ENCODE results near the gene SLC35A1. TPM values are rescaled to one million over a fixed set of nuclear protein-coding genes. Genes with fewer than 3 reads are reported as not detected.
A peak's percentile ranks its signal among the peaks of the same experiment; 100 is the strongest.

Gene SLC35A1
- total RNA-seq, 2 donors from 2014 or later: 3.3 to 9.4 TPM

DNA sequence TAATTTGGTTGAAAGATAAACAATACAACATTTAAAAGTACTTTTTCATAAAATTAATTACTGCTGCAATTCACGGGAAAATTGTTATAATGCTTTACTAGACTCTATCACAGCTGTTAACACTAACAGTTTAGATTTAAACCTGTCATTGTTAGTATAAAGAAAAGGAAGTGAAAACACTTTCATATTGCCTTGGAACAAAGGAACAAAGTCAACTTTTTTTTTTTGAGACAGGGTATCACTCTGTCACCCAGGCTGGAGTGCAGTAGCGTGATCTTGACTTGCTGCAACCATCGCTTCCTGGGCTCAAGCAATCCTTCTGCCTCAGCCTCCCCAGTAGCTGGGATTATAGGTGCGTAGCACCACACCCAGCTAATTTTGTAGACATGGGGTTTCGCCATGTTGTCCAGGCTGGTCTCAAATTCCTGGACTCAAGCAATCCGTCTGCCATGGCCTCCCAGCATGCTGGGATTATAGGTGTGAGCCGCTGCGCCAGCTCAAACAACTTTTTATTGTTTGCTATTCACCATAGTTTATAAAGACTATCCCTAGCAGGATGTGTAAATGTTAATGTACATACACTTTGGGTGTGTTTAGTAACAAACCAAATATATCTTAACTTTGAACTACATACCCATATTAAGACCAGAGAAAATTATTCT lies 22.1 kb downstream of the SLC35A1 start:
- Mint-ChIP-seq H3K4me3 (no peak overlapping the region), H3K27me3 (no peaks in the 10 kb centered on the region), H3K36me3 (ENCODE audit: low read depth) (peaks cover 20% of the 10 kb centered on the region), H3K9me3 (no peaks in the 10 kb centered on the region), H3K4me1 (no peaks in the 10 kb centered on the region), H3K27ac (no peak overlapping the region)
- no peak for ATAC-seq (replicated peaks)

DNA sequence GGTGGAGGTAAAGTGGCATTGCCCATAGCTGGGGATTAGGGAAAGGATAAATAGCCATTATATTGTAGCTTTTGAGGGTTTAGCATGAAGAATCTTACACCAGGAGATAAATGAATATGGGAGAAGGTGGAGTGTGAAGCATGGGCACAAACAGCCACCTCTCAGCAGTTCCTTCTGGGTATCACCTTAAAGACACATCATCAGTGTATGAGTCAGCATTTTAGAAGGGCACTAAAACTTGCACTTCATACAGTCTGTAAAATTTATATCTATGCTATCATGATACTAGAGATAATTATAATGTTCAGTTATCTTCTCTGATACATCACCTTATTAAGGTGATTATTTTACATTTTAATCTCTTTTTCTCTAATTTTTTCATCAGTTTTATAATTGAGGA lies 25.3 kb downstream of the SLC35A1 start:
- no peak for ATAC-seq (replicated peaks)

GRCh38 chr6:87501809-87502572 lies 29.2 kb downstream of the SLC35A1 start:
- no peak overlapping the region for H3K4me3 Mint-ChIP-seq
- no peaks in the 10 kb centered on the region for H3K9me3 Mint-ChIP-seq
- H3K27me3 Mint-ChIP-seq: no peaks in the 10 kb centered on the region
- no peak for ATAC-seq (replicated peaks)
- no peaks in the 10 kb centered on the region for H3K4me1 Mint-ChIP-seq
- H3K27ac Mint-ChIP-seq: no peak overlapping the region
- peaks cover 56% of the 10 kb centered on the region for H3K36me3 Mint-ChIP-seq (ENCODE audit: low read depth)

More for the DNA sequence above, 25.3 kb downstream of the SLC35A1 start:
- H3K27ac Mint-ChIP-seq: peak overlapping the region; percentile 46
- no peak overlapping the region for H3K4me3 Mint-ChIP-seq
- H3K9me3 Mint-ChIP-seq: no peaks in the 10 kb centered on the region
- H3K36me3 Mint-ChIP-seq (ENCODE audit: low read depth): peaks cover 24% of the 10 kb centered on the region
- no peaks in the 10 kb centered on the region for H3K27me3 Mint-ChIP-seq
- H3K4me1 Mint-ChIP-seq: no peaks in the 10 kb centered on the region

GRCh38 chr6:87504441-87504840 lies 31.7 kb downstream of the SLC35A1 start:
- peaks cover 67% of the 10 kb centered on the region for H3K36me3 Mint-ChIP-seq (ENCODE audit: low read depth)
- H3K4me1 Mint-ChIP-seq: no peaks in the 10 kb centered on the region
- no peaks in the 10 kb centered on the region for H3K9me3 Mint-ChIP-seq
- ATAC-seq (replicated peaks): no peak
- peak overlapping the region; percentile 13 for H3K27ac Mint-ChIP-seq
- H3K4me3 Mint-ChIP-seq: no peak overlapping the region
- H3K27me3 Mint-ChIP-seq: no peaks in the 10 kb centered on the region

GRCh38 chr6:87514831-87515230 lies 42.1 kb downstream of the SLC35A1 start:
- H3K27ac Mint-ChIP-seq: peak overlapping the region; percentile 47
- no peaks in the 10 kb centered on the region for H3K27me3 Mint-ChIP-seq
- peaks cover 8% of the 10 kb centered on the region for H3K4me1 Mint-ChIP-seq
- ATAC-seq (replicated peaks): no peak
- no peaks in the 10 kb centered on the region for H3K9me3 Mint-ChIP-seq
- H3K4me3 Mint-ChIP-seq: no peak overlapping the region
- H3K36me3 Mint-ChIP-seq (ENCODE audit: low read depth): peaks cover 96% of the 10 kb centered on the region

GRCh38 chr6:87518453-87518852 lies 45.7 kb downstream of the SLC35A1 start:
- peaks cover 8% of the 10 kb centered on the region for H3K4me1 Mint-ChIP-seq
- no peak for ATAC-seq (replicated peaks)
- no peaks in the 10 kb centered on the region for H3K9me3 Mint-ChIP-seq
- no peak overlapping the region for H3K4me3 Mint-ChIP-seq
- H3K36me3 Mint-ChIP-seq (ENCODE audit: low read depth): peaks cover 92% of the 10 kb centered on the region
- H3K27ac Mint-ChIP-seq: no peak overlapping the region
- no peaks in the 10 kb centered on the region for H3K27me3 Mint-ChIP-seq

- no peak for ATAC-seq (replicated peaks)
- Mint-ChIP-seq H3K27ac (no peak overlapping the region), H3K9me3 (no peaks in the 10 kb centered on the region), H3K27me3 (no peaks in the 10 kb centered on the region), H3K4me3 (no peak overlapping the region), H3K4me1 (peaks cover 6% of the 10 kb centered on the region), H3K36me3 (ENCODE audit: low read depth) (peaks cover 90% of the 10 kb centered on the region)
These were observed 49.9 kb downstream of the SLC35A1 start for GRCh38 chr6:87522686-87523085.

DNA sequence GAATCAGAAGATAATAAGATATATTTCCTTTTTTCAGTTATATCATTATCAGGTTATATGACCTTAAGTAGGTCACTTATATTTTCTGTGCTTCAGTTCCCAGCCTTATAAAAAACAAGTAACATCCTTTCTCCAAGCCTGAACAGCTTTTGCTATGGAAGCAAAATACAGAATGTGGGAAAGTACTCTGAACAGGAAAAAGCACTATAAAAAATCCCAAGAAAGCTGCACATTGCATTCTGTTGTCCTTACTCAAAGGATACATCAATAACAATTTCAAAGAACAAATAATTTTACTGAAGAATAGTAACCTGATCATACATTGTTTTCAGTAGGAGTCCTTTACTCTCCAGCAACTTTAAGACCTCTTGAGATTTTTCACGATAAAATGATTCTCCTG lies 56.4 kb downstream of the SLC35A1 start:
- Mint-ChIP-seq H3K9me3 (no peaks in the 10 kb centered on the region), H3K4me1 (peaks cover 12% of the 10 kb centered on the region)

DNA sequence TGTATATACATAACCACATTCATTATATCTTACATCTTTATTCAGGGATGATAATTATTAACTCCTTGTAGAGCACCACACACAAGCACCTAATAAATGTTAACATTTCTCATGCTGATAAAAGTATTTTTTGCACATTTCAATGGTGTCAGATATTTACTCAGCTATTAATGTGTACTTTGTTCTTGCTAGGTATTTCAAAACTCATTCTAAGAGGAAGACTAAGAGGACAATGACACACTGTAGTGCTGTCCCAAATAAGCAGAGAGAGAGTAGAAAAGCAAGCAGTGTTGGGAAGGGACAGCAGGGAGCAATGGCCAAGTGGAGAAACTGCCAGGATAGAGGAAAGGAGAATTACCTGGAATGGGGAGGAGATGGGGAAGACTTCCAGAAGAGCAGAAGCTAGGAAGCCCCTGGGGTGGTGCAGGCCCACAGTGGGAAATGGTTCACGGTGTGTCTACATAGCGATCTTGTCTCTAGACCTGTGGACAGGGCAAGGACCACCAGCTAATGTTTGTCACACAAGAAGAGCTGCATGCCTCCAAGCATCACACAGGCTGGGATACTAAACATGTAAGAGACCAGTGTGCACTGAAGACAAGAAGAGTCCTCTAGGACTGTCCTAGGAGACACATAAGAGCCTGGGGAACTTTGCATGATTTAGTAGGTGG lies 61.7 kb downstream of the SLC35A1 start:
- Mint-ChIP-seq H3K27ac (peak overlapping the region; percentile 2), H3K36me3 (ENCODE audit: low read depth) (peaks cover 60% of the 10 kb centered on the region), H3K27me3 (no peaks in the 10 kb centered on the region), H3K4me1 (no peaks in the 10 kb centered on the region), H3K9me3 (no peaks in the 10 kb centered on the region), H3K4me3 (no peak overlapping the region)
- ATAC-seq (replicated peaks): no peak

More for the DNA sequence above, 56.4 kb downstream of the SLC35A1 start:
- H3K4me3 Mint-ChIP-seq: no peak overlapping the region
- peak overlapping the region; percentile 14 for H3K27ac Mint-ChIP-seq
- ATAC-seq (replicated peaks): no peak
- H3K36me3 Mint-ChIP-seq (ENCODE audit: low read depth): peaks cover 76% of the 10 kb centered on the region
- H3K27me3 Mint-ChIP-seq: no peaks in the 10 kb centered on the region

DNA sequence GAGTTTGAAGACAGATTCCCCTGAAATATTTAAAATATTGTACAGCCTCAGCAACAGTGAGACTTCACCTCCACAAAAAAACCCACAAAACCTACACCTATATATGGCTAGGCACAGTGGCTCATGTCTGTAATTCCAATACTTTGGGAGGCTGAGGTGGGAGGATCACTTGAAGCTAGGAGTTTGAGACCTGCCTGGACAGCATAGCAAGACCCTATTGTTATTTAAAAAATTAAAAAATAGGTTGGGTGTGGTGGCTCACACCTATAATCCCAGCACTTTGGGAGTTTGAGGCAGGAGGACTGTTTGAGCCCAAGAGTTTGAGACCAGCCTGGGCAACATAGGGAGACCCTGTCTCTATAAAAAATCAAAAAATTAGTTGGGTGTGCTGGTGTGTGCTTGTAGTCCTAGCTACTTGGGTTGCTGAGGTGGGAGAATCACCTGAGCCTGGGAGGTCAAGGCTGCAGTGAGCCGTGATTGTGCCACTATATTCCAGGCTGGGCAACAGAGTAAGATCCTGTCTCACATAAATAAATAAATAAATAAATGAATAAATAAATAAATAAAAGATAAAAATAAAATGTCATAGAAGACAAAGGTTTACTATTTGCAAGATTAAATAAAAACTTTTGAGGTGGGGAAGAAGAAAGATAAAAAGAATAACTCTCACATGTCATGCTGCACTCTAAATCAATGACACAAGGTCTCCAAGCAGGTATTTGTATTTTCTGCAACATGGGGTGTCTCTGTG lies 65.9 kb downstream of the SLC35A1 start:
- Mint-ChIP-seq H3K27ac (no peak overlapping the region), H3K9me3 (no peaks in the 10 kb centered on the region), H3K36me3 (ENCODE audit: low read depth) (peaks cover 77% of the 10 kb centered on the region), H3K4me1 (no peaks in the 10 kb centered on the region), H3K27me3 (no peaks in the 10 kb centered on the region), H3K4me3 (no peak overlapping the region)
- ATAC-seq (replicated peaks): no peak

DNA sequence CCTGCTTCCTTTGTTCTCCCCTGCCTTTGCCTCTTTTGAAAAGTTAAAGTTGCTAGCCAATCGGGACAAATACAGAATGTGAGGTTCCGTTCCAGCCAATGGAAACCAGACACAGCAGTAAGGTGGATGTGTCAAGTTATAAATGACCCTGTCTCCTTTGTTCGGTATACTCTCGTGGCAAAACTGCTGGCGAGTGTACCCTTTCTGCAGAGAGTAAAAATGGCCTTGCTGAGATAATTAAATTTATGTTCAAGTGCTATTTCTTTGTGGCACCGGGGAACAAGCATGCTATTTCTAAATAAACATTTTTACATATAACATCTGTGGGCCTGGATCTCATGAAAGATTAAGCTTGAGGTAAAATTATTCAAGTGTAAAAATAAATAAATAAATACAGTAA lies 66.8 kb downstream of the SLC35A1 start:
- Mint-ChIP-seq H3K4me3 (no peak overlapping the region), H3K4me1 (no peaks in the 10 kb centered on the region), H3K36me3 (ENCODE audit: low read depth) (peaks cover 81% of the 10 kb centered on the region), H3K27ac (no peak overlapping the region), H3K27me3 (no peaks in the 10 kb centered on the region), H3K9me3 (no peaks in the 10 kb centered on the region)
- ATAC-seq (replicated peaks): no peak

DNA sequence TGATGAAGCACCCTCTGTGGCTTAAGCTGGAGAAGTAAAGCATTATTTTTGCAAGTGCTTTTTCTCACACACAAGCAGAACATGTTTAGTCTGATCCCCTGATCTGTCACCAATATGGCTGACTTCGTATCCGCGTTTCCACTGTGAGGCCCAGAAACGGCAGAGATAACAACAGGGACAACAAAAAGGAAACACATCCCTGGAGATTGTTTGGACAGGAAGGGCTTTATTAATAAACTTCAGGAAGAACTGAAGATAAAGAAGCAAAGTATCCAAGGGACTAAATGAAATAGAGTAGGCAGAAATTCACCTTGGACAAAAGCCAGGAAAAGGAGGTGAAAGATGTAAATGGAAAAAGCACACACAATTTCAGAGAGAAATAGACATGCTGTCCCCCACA lies 67.8 kb downstream of the SLC35A1 start:
- H3K4me1 Mint-ChIP-seq: no peaks in the 10 kb centered on the region
- H3K27ac Mint-ChIP-seq: no peak overlapping the region
- no peaks in the 10 kb centered on the region for H3K9me3 Mint-ChIP-seq
- ATAC-seq (replicated peaks): no peak
- H3K36me3 Mint-ChIP-seq (ENCODE audit: low read depth): peaks cover 82% of the 10 kb centered on the region
- no peaks in the 10 kb centered on the region for H3K27me3 Mint-ChIP-seq
- no peak overlapping the region for H3K4me3 Mint-ChIP-seq

DNA sequence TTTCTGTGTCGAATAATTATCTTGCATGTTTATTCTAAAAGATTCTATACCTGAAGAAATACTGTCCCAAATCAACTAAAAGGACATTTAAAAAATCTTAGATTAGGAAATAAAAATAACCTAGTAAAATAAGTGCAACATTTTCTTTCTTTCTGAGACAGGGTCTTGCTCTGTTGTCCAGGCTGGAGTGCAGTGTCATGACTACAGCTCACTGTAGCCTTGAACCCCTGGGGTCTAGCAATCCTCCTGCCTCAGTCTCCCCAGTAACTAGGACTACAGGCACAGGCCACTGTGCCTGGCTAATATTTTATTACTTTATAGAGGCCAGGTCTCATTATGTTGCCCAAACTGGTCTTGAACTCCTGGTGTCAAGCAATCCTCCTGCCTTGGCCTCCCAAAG lies 68.3 kb downstream of the SLC35A1 start:
- H3K4me3 Mint-ChIP-seq: no peak overlapping the region
- no peaks in the 10 kb centered on the region for H3K27me3 Mint-ChIP-seq
- H3K36me3 Mint-ChIP-seq (ENCODE audit: low read depth): peaks cover 87% of the 10 kb centered on the region
- no peaks in the 10 kb centered on the region for H3K4me1 Mint-ChIP-seq
- no peaks in the 10 kb centered on the region for H3K9me3 Mint-ChIP-seq
- no peak overlapping the region for H3K27ac Mint-ChIP-seq
- no peak for ATAC-seq (replicated peaks)

DNA sequence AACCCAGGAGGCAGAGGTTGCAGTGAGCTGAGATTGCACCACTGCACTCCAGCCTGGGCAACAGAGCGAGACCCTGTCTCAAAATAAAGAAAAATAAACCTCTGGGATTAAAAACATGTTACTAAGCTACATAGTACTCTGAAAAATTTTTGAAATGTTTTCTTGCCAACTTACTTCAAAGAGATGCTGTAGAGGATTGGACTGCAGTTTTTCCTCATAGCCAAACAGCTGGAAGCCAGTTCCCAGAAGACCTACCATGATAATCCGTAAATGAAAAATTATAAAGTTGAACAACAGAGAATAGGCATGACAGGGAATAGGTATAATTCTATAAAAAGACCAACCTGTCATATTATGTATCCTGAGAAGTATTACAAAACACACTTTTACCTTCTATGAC lies 69.0 kb downstream of the SLC35A1 start:
- Mint-ChIP-seq H3K4me1 (no peaks in the 10 kb centered on the region), H3K27me3 (no peaks in the 10 kb centered on the region), H3K9me3 (no peaks in the 10 kb centered on the region), H3K27ac (no peak overlapping the region), H3K4me3 (no peak overlapping the region), H3K36me3 (ENCODE audit: low read depth) (peaks cover 92% of the 10 kb centered on the region)
- no peak for ATAC-seq (replicated peaks)

Data from activated T-helper 17 cell treated with anti-CD3 and anti-CD28 coated beads, Interleukin-2, amount 50 U/mL, for 72 hours (primary cell).